Activated CD4-positive, alpha-beta T cell treated with anti-CD3 and anti-CD28 coated beads for 48 hours (primary cell): ENCODE measurements around the gene ADISSP.

Source experiments
- DNase-seq: peaks from one replicate; pipeline ENCODE4 v3.0.0-alpha.2; 2020

ADISSP gene

DNA sequence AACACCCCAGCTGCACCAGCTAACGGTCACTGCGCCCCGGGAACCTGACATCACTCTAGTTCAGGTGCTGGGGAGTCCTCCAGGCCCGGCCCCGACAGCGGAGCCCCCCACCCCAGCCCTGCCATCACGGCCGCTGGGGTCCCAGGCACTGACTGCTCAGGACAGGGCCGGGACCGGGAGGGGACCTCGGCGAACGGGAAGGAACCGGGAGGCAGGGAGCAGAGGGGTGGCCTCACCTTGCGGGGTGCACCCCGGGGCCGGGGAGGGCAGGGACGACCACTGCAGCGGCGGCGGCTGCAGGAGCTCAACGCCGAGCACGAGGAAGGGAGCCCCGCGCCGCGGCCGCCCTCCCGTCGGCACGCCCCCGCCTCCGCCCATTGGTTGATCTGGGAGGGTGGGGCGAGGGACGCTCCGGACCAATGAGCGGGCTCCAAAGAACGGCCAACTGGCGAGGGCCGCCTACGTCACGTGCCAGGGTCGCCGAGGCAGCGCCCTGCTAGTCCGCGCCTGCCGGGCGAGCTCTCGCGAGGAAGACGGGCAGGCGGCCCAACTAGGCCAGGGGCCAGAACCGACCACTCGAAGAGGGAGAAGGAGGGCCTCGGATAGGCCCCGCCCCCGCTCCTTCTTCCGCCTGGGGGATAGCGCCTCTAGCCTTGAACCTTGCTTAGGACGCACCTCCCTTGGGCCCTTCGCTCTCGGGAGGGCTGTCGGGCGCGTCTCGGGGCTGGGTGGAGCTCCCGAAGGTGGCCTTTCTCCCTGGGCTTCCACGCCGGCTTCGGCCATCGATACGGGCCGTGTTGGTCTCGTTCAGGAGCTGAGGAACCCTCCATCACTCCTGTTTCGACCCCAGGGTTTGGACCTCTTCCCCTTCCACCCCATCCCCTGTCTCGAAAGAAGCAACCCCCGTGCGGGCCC lies at the start of gene ADISSP:
Gene ADISSP, minus strand, starts transcription at position 327 of the 915 bp plus-strand sequence. CDS start 7,653 bp downstream, outside the sequence.
- DNase-seq = peak; percentile 99

DNA sequence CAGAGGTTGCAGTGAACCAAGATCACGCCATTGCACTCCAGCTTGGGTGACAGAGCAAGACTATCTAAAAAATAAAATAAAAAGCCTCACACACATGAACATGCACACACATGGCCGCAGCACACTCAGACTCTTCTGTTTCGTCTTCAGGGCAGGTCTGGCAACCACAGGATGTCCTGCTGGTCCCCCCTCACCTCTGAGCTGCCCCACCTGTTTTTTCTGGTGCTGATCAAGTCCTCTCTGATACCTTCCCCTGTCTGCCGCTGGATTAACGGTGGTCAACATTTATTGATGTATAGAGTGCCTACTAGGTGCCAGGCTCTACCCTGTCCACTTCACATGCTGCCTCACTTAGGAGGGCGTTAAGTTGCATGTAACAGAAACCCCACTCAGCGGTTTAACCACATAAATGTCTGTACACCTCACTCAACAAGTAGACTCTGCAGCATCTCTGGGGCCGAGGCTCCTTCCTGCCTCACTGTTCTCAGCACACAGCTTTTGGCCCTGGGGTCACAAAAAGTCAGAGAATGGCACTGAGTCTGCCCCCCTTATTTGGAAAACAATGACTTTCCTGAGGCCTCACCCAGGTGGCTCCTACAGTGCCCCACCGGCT lies 48.3 kb upstream of the ADISSP start:
- peak; percentile 36 for DNase-seq

DNA sequence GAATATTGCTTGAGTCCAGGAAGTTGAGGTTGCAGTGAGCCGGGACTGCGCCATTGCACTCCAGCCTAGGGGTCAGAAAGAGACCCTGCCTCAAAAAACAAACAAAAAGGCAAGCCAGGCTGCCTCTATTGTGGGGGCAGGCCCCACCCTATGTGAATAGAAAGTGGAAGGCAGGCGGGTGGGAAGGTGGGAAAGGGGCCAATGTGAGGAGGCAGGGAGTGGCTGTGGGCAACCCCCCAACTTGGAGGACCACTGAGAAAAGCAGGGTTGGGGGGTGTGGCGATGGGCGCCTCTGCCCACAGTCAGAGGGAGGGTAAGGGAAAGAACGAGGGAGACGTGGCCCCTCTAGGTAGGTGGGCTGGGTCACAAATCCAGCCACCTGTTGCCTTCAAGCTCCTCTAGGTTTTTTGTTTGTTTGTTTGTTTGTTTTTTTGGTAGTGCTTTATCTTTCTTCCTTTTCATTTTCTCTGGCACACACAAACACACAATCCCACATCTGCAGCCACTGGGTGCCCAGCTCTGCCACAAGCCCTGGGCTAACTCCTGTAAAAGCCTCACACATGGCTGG lies 47.5 kb upstream of the ADISSP start:
- no peak for DNase-seq

DNA sequence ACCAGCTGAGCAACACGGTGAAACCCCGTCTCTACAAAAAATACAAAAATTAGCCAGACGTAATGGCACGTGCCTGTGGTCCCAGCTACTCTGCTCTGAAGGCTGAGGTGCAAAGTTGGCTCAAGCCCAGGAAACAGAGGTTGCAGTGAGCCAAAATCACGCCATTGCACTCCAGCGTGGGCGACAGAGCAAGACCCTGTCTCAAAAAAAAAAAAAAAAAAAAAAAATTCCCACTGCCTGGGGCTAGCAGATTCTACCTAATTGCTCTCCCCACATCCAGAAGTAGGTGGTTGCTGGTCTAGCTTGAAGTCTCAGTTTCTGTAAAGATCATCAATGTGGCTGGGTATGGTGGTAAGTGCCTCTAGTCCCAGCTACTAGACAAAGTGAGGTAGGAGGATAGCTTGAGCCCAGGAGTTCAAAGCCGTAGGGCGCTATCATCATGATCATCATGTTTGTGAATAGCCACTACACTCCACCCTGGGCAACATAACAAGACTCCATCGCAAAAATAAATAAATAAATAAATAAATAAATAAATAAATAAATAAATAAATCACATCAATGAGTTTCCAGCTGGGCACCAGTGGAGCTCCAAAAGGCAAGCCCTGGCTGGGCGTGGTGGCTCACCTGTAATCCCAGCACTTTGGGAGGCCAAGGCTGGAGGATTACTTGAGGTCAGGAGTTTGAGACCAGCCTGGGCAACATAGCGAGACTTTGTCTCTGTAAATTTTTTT lies 46.5 kb upstream of the ADISSP start:
- peak; percentile 44 for DNase-seq

DNA sequence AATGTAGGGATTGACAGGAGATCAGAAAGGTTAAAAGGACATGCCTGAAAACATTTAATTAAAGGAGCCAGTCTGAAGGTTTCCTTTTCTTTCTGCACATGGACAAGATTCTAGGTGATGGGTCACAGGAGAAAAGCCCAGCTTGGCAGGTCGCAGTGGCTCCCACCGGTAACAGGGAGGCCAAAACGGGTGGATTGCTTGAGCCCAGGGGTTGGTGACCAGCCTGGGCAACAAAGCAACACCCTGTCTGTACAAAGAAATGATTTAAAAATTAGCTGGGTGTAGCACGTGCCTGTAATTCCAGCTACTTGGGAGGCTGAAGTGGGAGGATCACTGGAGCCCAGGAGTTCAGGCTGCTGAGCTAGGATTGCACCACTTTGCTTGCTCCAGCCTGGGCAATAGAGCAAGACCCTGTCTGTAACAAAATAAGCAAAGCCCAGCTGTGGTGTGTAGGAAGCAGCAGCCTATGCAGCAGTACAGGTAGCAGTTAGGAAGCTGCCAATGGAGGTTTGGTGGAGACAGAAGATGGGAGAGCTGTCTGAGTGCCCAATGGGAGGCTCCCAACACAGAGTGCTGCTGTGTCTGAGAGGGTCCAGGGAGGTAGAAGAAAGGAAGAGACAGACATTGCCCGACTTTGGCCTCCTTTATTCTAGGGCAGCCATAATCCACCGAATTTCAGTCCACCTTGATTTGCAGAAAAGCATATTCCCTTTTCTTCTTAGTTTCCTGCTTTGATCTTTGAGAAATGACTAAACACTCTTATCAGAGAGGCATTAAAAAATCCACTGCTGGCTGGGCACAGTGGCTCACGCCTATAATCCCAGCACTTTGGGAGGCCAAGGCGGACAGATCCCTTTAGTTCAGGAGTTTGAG lies 45.7 kb upstream of the ADISSP start:
- DNase-seq = no peak

DNA sequence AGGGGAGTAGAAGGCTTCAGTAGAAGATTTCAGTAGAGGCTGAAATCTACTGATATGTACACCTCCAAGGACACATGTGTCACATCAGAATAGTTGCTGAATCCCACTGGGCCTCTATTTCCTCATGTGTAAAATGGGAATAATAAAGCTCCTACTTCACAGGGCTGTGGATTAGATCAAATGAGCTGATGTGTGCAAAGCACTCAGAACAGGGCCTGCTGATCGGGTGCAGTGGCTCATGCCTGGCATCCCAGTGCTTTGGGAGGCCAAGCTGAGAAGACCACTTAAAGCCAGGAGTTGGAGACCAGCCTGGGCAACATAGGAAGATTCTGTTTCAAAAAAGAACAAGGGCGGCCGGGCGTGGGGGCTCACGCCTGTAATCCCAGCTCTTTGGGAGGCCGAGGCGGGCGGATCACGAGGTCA lies 44.7 kb upstream of the ADISSP start:
- DNase-seq = no peak

DNA sequence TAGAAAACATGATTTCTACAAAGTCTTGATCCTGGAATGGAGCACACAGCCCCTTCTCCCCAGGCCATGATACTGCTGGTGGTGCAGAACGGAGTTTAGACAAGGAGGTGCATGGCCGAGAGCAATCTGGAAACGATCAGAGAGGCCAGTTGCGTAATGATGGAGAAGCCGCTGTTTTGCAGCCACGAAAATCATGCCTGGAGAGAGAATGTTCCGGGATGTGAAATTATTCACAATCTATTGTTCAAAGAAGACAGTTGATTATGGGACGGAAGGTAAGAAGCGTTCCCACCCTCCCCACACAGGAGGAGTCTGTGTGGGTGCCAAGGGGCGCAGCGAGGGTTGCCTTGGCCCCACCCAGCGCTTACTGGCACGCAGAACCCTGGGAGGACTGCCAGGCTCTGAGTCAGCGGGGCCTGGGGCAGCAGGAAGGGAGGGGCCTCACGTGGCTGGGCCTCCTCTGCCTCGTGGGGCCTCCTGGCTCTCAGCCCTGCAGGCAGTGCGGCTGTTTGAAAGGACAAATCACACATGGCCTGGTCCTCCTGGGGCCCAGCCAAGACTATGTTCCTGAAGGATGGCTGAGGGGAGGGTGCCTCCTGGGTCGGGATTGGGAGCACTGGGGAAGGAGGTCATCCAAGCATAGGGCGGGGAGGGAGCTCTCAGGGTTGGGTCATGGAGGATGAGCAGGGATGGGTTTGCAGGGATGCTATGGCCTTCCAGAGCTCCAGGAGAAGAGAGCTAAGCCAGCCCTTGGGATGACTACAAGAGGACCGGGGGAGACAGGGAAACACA lies 44.1 kb upstream of the ADISSP start:
- DNase-seq = peak; percentile 95

DNA sequence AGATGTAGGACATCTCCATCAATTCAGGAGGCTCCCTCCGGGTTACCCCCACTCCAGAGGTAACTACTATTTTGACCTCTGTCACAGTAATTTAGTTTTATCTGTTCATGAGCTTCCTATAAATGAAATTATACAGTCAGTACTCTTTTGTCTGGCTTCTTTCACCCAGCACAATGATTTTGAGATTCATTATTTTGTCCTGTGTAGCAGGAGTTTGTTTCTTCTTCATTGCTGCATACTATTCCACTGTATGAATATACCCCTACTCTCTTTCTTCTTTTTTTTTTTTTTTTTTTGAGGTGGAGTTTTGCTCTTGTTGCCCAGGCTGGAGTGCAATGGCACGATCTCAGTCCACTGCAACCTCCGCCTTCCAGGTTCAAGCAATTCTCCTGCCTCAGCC lies 41.0 kb upstream of the ADISSP start:
- no peak for DNase-seq

DNA sequence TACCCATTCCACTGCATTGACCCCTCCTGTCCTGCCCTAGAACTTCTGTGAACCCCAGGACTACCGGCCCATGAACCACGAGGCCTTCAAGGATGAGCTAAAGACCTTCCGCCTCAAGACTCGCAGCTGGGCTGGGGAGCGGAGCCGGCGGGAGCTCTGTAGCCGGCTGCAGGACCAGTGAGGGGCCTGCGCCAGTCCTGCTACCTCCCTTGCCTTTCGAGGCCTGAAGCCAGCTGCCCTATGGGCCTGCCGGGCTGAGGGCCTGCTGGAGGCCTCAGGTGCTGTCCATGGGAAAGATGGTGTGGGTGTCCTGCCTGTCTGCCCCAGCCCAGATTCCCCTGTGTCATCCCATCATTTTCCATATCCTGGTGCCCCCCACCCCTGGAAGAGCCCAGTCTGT lies 37.2 kb upstream of the ADISSP start:
- no peak for DNase-seq

DNA sequence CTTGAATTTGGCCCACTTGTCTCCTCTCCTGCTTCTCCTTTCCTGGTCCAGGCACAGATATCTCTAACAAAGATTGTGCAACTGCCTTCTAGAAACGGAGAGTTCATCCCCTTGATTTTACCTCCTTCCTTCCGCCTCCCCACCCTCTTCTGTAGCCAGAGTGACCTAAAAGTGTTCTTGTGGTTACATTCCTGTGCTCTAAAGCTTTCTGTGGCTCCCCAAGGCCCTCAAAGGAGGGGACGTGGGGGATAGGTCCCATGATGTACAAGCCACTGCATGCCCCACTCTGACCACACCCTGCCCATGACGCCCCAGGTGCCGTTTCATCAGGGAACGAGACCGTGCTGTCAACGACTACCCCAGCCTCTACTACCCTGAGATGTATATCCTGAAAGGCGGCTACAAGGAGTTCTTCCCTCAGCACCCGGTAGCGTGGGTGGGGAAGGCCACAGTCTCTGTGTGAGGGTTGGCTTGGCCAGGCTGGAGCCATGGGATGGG lies 36.8 kb upstream of the ADISSP start:
- DNase-seq = no peak

DNA sequence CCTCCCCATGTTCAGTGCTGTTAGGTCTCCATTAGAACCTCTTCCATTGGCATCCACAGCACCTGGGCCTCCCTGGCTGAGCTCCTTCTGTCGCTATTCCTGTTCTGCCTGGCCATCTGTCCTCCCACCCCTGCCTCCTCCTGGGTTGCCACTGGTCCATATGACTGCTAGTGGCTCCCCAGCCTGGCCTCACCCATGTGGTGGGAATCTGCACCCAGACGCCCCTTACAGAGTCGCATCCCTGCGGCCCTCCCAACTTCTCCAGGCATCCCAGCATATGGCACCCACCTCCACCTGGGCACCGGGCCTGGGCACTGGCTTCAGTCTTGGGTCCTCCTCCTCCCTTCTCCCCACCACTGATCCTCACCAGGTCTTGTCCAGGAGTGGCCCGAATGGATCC lies 36.3 kb upstream of the ADISSP start:
- no peak for DNase-seq

DNA sequence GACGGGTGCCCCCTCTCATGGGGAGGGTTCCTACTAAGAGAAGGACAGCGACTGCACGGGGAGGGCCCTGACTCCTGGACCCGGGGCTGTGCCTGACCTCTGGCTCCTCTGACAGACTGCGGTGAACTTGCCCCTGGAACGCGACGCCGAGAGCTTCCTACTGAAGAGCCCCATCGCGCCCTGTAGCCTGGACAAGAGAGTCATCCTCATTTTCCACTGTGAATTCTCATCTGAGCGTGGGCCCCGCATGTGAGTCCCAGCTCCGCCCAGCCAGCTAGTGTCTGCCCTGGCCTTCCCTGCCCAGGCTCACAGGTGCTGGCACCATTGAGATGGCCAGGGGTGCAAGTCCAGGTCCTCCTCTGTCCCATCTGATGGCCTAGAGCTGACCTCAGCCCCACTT lies 35.7 kb upstream of the ADISSP start:
- no peak for DNase-seq

DNA sequence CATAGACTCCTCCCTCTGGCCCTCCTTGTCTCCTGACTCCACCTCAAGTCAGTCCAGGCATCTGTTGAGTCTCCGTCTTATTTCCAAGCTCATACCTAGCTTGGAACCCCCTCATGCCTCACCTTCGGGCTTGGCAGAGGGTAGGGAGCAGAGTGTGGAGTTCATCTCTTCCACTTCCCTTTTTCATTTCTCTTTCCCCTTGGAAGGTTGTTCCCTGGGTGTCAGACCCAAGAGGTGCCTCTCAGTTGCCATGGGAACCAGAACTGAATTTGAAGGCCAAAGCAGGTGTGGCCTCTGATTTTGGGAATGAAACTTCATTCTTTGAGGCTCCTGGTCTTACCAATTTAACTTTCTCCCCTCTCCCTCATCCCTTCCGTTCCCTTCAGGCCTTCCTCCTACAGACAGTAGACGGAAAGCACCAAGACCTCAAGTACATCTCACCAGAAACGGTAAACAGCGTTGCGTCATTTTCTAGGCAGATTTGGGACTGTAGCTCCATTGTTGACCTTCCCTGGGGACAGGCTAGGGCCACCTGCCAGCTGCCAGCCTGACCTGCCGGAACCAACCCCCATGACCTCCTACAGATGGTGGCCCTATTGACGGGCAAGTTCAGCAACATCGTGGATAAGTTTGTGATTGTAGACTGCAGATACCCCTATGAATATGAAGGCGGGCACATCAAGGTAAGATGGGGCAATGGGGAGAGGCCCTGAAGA lies 35.1 kb upstream of the ADISSP start:
- DNase-seq = no peak

DNA sequence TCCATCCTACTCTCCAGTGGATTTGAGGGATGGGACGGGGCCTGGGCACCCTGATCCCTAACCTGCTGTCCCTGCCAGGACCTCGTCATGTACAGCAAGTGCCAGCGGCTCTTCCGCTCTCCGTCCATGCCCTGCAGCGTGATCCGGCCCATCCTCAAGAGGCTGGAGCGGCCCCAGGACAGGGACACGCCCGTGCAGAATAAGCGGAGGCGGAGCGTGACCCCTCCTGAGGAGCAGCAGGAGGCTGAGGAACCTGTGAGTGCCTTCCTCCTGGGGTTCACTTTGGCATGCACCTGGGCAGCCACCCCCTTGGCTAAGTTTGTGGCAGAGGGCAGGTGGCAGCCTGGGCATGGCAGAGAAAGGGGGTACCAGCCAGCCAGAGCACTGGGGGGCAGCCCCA lies 34.3 kb upstream of the ADISSP start:
- no peak for DNase-seq

DNA sequence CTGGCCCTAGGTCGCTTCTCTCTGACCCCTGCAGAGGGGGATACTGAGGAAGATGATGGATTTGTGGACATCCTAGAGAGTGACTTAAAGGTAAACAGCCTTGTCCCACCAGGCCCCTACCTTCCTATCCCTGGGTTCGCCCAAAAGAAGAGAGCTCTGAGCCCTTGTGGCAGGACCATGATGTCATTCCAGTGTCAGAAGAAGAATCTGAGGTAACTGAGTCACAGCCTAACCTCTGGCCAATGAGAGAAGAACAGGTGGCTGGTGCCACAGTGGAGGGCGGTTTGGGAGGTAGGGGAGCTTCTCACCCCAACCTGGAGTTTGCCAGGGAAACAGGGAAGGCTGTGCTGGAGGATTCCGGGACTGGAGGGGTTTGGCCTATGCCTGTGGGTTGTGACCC lies 33.7 kb upstream of the ADISSP start:
- DNase-seq = no peak

DNA sequence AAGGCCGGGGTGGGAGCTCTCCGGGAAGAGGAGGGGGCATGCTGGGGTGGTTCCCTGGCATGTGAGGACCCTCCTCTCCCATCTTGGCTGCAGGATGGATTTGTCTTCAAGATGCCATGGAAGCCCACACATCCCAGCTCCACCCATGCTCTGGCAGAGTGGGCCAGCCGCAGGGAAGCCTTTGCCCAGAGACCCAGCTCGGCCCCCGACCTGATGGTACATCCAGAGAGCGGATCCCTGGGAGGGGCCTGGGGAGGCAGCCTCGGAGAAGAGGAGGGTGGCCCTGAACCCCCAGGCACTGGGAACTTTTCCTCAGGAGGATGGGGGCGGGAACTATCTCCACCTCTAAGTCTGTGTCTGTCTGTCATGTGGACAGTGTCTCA lies 33.3 kb upstream of the ADISSP start:
- no peak for DNase-seq

DNA sequence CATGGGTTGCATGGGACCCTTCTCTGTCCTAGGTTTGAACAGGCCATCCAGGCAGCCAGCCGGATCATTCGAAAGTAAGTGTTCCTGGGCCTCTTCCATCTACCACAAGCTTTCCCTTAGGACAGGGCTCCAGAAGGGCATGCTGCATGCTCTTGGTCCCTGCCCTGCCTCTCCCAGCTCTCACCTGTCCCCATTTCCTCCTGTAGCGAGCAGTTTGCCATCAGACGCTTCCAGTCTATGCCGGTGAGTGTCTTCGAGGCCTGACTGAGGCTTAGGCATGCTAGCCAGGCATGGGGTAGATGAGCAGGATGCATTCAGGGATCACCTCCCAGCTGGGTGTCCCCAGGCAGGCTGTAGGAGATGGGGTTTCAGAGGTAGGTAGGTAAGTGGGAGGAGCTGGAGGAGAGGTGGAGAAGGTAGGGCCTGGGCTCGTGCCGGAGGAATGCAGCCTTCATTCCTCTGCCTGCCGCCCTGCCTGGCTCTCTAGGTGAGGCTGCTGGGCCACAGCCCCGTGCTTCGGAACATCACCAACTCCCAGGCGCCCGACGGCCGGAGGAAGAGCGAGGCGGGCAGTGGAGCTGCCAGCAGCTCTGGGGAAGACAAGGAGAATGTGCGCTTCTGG lies 32.8 kb upstream of the ADISSP start:
- no peak for DNase-seq

DNA sequence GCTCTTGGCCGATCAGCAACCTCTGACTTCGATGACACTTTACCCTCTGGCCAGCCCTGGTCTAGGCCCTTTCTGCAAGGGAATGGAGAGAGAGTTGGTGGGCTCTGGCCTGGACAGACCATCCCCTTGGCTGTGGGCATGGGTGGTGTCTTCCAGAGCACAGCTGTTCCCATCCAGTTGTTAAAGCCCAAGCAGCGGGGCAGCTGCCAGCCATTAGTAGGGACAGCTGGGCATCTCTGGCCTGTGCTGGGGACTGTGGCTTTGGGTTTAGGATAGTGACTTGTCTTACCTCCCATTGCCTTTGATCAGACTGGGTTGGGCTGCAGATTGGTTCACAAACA lies 31.3 kb upstream of the ADISSP start:
- no peak for DNase-seq

DNA sequence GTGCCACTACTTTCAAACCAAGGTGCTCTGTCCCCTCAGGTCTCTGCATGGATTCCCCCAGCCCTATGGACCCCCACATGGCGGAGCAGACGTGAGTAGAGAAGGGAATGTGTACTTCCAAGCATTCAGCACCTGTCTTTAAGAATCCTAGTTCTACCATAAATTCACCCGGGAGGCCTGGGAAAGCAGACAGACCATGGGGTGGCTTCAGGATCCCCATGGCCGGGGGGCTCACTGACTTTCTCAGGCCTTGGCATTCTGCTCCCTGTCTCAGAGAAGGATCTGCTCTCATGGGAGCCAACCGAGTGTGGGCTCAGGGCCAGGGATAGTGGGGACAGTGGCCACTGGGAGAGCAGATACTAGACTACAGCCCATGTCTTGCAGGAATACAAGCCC lies 30.8 kb upstream of the ADISSP start:
- DNase-seq = no peak
